ENCODE measurements around the gene SLC16A10. TPM values are rescaled to one million over a fixed set of nuclear protein-coding genes. Genes with fewer than 3 reads are reported as not detected.

SLC16A10 gene
- total RNA-seq, 1 experiment from 2014 or later, result 1.7 TPM

GRCh38 chr6:111110036-111110435, 22.7 kb downstream of the SLC16A10 start:
- TF ChIP-seq CTCF (conservative IDR thresholded peaks at IDR 0.05), result no peak
- TF ChIP-seq EZH2 (IDR thresholded peaks at IDR 0.05; ENCODE audit: low read depth), result no peak

GRCh38 chr6:111113336-111114086, 26.2 kb downstream of the SLC16A10 start:
- POLR2A ChIA-PET (ENCODE audit: unreplicated experiment), result no interaction called here
- no peak overlapping the region for H2AFZ ChIP-seq
- CTCF ChIA-PET, result no interaction called here
- H3K79me2 ChIP-seq (ENCODE audit: low read depth), result no peaks in the 10 kb centered on the region
- BruUV-seq (replicated peaks), result no TSS peak
- DNase-seq, result no peak
- no peaks in the 10 kb centered on the region; the same call in 1 of the 2 replicates for H3K9me3 ChIP-seq (ENCODE audit: insufficient read depth, low read depth)
- no peaks in the 10 kb centered on the region for H3K27me3 ChIP-seq (ENCODE audit: insufficient read depth, low read depth)
- no peak overlapping the region for H3K4me3 ChIP-seq
- H3K9me2 ChIP-seq (ENCODE audit: insufficient read depth), result no peaks in the 10 kb centered on the region
- no peak overlapping the region for H3K4me2 ChIP-seq
- no peak overlapping the region for H3K27ac ChIP-seq
- H4K20me1 ChIP-seq (ENCODE audit: insufficient read depth), result no peaks in the 10 kb centered on the region
- no peaks in the 10 kb centered on the region for H3F3A ChIP-seq (ENCODE audit: insufficient read depth, low read depth)
- intact Hi-C loops (cut with micrococcal nuclease; ENCODE audit: unreplicated experiment), result no loop called here
- no peaks in the 10 kb centered on the region for H3K4me1 ChIP-seq (replicated peaks; ENCODE audit: insufficient read depth)
- no peaks in the 10 kb centered on the region for H3K36me3 ChIP-seq (ENCODE audit: low read depth)
- no peak for TF ChIP-seq EZH2 (IDR thresholded peaks at IDR 0.05; ENCODE audit: low read depth)
- TF ChIP-seq CTCF (conservative IDR thresholded peaks at IDR 0.05), result no peak

More at GRCh38 chr6:111110036-111110435, 22.7 kb downstream of the SLC16A10 start:
- no TSS peak for BruUV-seq (replicated peaks)
- Histone ChIP-seq H3K27ac (no peak overlapping the region), H3F3A (ENCODE audit: insufficient read depth, low read depth) (no peaks in the 10 kb centered on the region), H3K4me1 (replicated peaks; ENCODE audit: insufficient read depth) (0 out of 2 replicates have a peak, but pooled peaks cover 10% of the 10 kb centered on the region), H3K79me2 (ENCODE audit: low read depth) (no peaks in the 10 kb centered on the region), H3K9me2 (ENCODE audit: insufficient read depth) (no peaks in the 10 kb centered on the region), H3K9me3 (ENCODE audit: insufficient read depth, low read depth) (no peaks in the 10 kb centered on the region; the same call in none of the 2 replicates), H3K27me3 (ENCODE audit: insufficient read depth, low read depth) (no peaks in the 10 kb centered on the region), H2AFZ (no peak overlapping the region), H3K4me3 (no peak overlapping the region), H4K20me1 (ENCODE audit: insufficient read depth) (no peaks in the 10 kb centered on the region), H3K4me2 (no peak overlapping the region), H3K36me3 (ENCODE audit: low read depth) (no peaks in the 10 kb centered on the region)
- CTCF ChIA-PET, result no interaction called here
- intact Hi-C loops (cut with micrococcal nuclease; ENCODE audit: unreplicated experiment), result no loop called here
- DNase-seq, result no peak
- POLR2A ChIA-PET (ENCODE audit: unreplicated experiment), result no interaction called here

- ChIA-PET POLR2A (ENCODE audit: unreplicated experiment) (no interaction called here), CTCF (no interaction called here)
- Histone ChIP-seq H3K4me3 (no peak overlapping the region), H3K9me3 (ENCODE audit: insufficient read depth, low read depth) (no peaks in the 10 kb centered on the region; the same call in 1 of the 2 replicates), H3K27me3 (ENCODE audit: insufficient read depth, low read depth) (no peaks in the 10 kb centered on the region), H3K9me2 (ENCODE audit: insufficient read depth) (no peaks in the 10 kb centered on the region), H4K20me1 (ENCODE audit: insufficient read depth) (no peaks in the 10 kb centered on the region), H3K4me2 (no peak overlapping the region), H2AFZ (no peak overlapping the region), H3K79me2 (ENCODE audit: low read depth) (no peaks in the 10 kb centered on the region), H3K27ac (no peak overlapping the region), H3F3A (ENCODE audit: insufficient read depth, low read depth) (no peaks in the 10 kb centered on the region), H3K4me1 (replicated peaks; ENCODE audit: insufficient read depth) (no peaks in the 10 kb centered on the region), H3K36me3 (ENCODE audit: low read depth) (no peaks in the 10 kb centered on the region)
- intact Hi-C loops (cut with micrococcal nuclease; ENCODE audit: unreplicated experiment), result no loop called here
- TF ChIP-seq EZH2 (IDR thresholded peaks at IDR 0.05; ENCODE audit: low read depth) (no peak), CTCF (conservative IDR thresholded peaks at IDR 0.05) (no peak)
- no peak for DNase-seq
- BruUV-seq (replicated peaks), result no TSS peak
These were observed 26.8 kb downstream of the SLC16A10 start for GRCh38 chr6:111114087-111114443.

Measured in PC-9 (cell line).